HG02852 (cell line): Measurements from ENCODE around the gene TACSTD2.
"Not testable (repeated sequence)": the region's sequence is repeated elsewhere in the genome, so short reads cannot be mapped to it uniquely, and the experiment has no call there.

Experiments used
- ATAC-seq: cut with Tn5 transposase; IDR thresholded peaks from one replicate; pipeline ENCODE4 v1.9.1; 2021; ENCODE audit warnings: mild to moderate bottlenecking, moderate library complexity; ENCODE audit not compliant: unreplicated experiment

TACSTD2 gene, protein sequence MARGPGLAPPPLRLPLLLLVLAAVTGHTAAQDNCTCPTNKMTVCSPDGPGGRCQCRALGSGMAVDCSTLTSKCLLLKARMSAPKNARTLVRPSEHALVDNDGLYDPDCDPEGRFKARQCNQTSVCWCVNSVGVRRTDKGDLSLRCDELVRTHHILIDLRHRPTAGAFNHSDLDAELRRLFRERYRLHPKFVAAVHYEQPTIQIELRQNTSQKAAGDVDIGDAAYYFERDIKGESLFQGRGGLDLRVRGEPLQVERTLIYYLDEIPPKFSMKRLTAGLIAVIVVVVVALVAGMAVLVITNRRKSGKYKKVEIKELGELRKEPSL

DNA sequence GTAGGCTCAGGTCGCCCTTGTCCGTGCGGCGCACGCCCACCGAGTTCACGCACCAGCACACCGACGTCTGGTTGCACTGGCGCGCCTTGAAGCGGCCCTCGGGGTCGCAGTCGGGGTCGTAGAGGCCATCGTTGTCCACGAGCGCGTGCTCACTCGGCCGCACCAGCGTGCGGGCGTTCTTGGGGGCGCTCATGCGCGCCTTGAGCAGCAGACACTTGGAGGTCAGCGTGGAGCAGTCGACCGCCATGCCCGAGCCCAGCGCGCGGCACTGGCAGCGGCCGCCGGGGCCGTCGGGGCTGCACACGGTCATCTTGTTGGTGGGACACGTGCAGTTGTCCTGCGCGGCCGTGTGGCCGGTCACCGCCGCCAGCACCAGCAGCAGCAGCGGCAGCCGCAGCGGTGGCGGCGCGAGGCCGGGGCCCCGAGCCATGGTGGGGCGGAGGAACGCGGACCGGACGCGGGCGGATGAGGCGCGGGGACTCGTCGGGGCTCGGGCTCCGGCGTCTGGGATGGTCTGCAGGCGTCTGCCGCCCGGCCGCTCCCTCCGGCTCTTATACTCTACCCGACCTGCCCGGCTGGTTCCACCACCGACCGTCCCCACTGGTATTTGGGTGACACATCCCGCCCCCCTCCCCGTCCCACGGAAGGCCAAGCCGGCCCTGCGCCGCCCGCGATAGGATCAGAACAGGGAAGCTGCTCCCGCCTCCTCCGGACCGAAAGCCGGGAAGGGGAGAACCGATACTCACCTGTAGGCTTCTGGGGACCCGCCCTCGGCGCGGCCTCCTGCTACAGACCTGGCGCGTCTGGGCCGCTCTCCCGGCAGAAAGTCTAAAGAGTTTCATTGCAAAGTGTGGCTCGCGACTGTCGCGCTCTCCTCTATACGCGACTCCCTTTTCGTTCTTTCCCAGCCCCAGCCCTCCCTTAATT is at the start of gene TACSTD2:
TSS of gene TACSTD2 (minus strand) at position 526 of the 927 bp plus-strand sequence. CDS start at position 430, 96 bp downstream.
- ATAC-seq, result no peak

DNA sequence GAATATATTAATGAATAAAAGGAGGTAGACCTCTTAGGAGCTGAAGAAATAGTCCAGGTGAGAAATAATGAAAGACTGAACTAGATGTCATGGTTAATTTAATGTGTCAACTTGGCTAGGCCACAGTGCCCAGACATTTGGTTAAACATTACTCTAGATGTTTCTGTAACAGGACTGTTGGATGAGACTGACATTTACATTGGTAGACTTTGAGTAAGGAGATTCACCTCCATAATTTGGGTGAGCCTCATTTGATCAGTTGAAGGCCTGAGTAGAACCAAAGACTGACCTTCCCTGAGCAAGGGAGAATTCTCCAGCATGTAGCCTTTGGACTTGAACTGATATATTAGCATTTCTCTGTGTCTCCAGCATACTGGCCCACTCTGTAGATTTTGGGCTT is 49.2 kb upstream of the TACSTD2 start:
- no peak for ATAC-seq

DNA sequence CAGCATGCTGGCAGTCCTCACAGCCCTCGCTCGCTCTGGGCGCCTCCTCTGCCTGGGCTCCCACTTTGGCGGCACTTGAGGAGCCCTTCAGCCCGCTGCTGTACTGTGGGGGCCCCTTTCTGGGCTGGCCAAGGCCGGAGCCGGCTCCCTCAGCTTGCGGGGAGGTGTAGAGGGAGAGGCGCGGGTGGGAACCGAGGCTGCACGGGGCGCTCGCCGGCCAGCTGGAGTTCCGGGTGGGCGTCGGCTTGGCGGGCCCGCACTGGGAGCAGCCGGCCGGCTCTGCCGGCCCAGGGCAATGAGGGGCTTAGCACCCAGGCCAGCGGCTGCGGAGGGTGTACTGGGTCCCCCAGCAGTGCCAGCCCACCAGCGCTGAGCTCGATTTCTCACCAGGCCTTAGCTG is 46.2 kb upstream of the TACSTD2 start:
- ATAC-seq, result not testable (repeated sequence)

DNA sequence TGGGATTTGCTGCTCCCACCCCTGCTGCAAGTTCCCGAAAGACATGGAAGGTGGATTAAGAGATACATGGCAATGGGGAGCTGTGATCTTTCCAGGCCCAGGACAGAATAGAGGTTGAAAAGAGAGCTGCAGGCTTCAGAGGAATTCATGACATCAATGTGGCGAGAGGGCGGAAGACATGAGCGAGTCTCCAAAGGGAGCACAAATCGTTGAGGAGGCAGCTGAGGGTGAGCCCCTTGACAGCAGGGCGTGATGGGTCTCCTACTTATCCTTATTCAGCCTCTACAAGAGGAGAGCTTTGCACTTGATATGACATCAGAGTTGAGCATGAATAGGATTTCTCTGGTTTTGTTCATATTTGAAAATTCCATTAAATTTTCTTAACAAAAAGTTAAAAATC is 45.5 kb upstream of the TACSTD2 start:
- ATAC-seq, result no peak

DNA sequence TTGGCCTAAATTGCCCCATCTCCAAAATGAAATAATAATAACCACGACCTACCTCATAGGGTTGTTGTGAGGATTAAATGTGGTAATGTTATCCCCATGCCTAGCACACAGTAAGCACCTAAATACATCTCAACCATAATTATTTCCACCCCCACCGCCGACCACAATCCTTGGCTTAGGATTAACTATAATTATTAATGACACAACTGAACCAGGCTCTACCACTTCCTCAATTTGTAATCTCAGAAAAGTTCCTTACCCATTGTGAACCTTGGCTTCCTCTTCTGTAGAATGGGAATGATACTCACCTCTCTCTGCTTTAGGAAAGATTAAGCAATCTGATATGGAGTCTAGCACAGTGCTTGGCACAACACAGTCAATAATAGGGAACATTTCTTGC is 44.3 kb upstream of the TACSTD2 start:
- ATAC-seq, result no peak

DNA sequence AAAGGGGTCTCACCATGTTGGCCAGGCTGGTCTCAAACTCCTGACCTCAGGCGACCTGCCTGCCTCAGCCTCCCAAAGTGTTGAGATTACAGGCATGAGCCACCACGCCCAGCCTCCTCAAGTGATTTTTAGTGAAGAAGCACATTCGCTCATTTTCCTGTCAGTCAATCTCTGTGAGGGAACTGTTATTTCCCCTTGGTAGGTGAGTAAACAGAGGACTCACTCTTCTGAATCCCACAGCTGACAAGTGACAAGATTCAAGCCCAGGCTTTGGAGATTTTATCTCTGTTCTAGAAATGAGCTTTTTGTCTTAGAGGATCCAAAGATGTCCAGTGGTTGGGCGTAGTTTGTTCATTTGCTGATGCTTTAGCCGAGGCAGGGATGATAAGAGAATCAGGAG is 43.9 kb upstream of the TACSTD2 start:
- ATAC-seq, result peak; percentile 47

DNA sequence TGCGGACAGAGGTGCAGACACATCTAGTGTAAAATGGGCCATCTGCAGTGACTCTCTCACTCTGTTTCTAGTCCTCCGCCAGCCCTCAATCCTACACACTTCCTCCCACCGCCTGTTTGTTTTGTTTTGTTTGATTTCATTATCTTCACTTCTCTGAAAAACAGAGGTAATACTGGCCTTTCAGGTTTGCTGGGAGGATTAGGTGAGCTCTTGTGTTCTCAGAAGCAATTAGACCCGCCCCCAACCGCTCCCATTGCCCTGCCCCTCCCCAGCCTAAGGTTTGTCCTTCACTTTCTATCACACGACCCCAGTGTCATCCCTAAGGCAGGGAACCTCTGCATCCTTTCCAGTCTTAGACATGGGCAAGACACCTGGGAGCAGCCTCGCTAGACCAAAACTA is 43.2 kb upstream of the TACSTD2 start:
- ATAC-seq, result no peak

DNA sequence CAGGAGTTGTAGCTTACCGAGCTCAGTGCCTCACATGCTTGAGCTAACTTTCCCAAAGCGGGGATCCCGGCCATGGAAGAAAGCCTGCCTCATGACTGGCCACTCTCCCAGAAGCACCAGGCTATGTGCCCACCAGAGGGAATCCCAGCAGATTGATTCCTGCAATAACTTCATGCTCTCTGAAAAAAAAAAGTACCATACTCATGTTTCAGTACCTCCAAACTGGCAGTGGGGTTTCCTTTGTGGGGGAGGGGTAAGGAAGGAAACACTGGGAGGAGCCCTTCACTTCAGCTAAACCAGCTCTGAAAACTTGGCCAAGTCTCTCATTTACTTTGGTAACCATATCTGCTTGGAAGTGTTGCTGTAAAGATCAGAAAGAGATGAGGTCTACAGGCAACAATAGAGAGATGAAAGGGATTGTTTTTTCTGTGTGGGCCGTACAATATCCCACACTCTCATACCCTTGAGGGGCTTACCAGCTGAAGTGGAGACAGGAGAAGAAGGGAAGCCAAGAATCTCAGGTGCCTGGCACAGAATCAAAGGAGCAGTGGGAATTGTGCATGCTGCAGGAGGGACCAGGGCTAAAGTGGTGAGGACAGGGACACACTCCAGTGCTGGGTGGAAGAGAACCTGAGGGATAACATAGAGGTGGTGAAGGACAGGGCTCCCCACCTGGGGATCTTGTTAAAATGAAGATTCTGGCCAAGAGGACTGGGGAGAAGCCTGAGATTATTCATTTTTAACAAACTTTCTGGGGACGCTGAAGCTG is 42.4 kb upstream of the TACSTD2 start:
- no peak for ATAC-seq

DNA sequence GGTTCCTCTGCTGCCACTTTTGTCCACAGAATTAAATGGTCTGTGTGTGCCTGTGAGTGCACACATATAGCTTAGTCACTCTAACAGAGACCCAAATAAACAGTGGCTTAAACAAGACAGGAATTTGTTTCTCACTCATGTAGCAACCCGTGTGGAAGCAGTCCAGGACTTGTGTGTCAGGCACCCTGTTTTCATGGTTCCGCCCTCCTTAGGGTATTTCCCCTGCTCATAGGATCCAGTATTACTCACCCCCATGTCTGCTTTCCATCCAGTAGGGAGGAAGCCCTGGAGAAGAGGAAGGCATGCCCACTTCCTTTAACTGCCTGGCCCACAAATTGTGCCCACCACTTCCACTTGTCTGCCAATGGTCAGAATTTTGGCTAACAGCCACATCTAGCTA is 41.3 kb upstream of the TACSTD2 start:
- no peak for ATAC-seq

DNA sequence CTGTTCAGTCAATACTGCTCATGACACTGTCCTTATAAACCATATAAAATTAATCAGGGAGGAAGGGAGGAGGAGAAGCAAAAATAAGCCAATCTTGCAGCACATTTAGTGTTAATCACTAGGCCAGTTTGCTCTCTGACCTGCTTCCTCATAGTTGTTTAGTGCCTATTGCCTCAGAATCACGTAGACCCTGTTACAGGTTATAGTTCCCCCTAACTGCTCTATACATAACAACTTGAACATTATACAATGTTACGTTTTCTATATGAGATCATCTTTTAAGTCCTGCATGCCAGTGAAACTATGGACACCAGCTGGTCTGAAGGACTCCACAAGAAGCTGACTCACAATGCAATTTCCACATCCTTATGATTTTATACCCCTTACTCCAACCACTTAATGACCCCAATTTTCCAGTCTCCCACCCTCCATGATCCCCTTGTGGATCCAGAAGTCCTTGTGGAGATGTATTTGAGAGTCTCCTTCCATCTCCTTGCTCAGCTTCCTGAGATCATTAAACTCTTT is 34.9 kb upstream of the TACSTD2 start:
- ATAC-seq, result no peak

DNA sequence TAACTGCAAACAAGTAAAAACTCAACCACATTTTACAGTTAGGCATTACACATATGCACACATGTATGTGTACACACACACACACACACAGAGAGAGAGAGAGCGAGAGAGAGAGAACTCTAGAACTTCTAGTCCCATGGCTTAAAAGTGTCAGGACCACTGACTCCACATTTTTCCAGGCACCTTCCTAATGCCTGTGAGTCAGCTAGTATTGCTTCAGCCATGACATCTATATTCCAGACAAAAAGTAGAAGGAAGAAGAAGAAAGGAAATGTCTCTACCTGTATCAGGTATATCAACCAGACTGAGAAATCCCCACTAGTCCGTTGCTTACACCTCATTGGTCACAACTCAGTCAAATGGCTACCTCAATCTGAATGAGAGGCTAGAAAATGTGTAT is 31.9 kb upstream of the TACSTD2 start:
- no peak for ATAC-seq

DNA sequence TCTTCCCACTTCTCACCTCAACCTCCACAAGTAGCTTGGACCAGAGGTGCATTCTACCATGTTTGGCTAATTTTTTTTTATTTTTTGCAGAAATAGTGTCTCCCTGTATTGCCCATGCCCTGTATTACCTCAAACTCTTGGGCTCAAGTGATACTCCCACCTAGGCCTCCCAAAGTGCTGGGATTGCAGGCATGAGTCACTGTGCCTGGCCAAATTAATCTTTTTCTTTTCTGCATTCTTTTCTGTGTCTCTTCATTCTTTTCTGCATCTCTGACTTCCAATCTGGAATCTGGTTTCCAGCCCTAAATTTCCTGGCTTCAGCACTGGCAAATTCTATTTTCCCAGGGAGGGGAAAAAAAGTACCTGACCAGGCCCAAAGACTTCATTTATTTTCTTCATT is 31.2 kb upstream of the TACSTD2 start:
- ATAC-seq, result no peak

DNA sequence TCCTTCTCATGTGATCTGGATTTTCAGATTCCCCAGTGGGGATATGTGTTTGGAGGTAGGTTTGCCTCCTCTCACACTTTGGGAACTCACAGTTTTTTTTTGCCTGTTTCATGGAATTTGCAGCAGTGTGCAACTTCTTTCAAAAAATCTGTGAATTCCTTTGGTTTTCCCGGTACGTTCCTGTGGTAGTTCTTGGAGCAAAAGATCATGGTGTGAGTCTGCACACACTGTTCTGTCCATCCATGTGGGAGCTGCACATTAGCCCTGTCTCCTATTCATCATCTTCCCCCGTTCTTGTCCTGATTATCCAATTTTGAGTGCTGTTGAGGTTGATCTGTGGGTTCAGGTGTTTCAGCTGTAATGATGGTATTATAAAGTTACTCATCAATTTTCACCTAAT is 30.3 kb upstream of the TACSTD2 start:
- no peak for ATAC-seq

DNA sequence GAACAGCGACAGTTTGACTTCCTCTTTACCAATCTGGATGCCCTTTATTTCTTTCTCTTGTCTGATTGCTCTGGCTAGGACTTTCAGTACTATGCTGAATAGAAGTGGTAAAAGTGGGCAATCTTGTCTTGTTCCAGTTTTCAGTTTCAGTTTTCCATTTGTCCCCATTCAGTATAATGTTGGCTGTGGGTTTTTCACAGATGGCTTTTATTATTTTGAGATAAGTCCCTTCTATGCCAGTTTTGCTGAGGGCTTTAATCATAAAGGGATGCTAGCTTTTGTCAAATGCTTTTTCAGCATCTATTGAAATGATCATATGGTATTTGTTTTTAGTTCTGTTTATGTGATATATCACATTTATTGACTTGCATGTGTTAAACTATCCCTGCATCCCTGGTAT is 24.9 kb upstream of the TACSTD2 start:
- not testable (repeated sequence) for ATAC-seq

DNA sequence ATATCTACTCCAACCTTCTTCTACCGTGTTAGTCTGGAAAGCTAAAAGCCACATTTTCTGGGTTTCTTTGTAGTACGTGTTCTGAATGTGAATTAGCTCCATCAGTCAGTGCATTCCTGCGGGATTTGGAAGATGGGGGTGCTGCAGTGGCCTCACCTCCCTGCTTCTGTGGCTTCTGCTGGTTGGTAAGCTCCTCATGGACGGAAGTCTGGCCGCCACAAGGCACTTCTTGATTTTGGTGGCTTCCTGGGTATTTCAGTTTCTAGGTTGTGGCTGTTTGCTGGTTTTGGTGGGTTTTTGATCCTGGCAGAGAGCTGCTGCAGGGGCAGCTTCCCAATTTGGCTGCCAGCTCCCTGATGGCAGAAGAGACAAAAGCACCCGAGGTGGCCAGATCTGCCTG is 20.9 kb upstream of the TACSTD2 start:
- no peak for ATAC-seq

DNA sequence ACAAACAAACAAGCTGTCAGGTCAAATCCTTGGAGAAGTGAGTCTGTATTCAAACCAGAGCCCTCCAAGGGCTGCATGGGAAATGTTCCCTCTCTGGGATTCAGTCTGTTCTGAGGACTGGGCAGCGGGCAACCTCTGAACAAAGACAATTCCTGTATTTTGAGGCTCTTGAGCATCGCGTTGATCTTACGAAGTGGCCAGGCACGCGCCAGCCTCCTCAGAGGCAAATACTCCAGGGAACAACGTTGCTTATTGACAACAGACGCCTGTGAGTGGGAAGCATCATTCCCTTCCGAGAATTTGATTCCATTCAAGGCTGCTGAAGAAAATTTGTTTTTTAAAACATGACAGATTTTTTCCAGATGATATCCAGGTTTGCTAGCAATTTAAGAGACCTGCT is 20.0 kb upstream of the TACSTD2 start:
- no peak for ATAC-seq

DNA sequence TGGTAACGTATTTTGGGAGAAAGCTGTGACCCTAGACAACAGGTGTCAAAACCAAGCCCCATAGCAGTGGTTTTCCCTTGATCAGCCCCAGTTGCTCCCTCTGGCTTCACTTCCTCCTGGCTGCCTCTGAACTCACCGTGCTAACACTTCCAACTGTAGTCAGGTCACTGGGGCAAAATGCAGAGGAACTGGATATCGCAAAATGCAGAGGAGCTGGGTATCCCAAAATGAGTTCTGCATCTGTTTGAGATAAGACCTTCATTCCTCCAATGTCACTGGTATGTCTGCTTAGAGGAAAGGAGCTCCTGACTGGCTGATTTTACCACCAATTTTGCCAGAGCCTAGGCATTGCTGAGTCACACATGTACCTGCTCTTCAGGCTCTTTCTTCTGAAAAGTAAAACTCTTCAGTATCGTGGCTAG is 19.6 kb upstream of the TACSTD2 start:
- no peak for ATAC-seq

DNA sequence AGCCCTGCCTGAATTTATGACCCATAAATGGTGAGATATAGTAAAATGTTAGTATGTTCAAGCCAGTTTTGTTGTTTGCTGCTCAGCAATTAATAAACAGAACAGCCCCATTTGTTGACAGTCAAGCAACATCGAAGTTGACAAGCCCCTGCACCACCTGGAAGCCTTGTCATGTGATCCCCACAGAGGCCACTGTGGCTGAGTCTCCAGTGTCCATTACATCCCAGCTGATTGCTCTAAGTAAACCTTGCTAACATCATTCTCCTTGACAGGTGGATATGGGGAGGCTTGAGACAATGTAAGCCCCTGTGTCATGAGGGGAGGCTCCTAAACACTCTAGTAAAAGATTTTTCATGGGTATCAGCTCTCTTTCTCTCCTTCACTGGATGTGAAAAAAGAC is 17.5 kb upstream of the TACSTD2 start:
- ATAC-seq, result no peak

DNA sequence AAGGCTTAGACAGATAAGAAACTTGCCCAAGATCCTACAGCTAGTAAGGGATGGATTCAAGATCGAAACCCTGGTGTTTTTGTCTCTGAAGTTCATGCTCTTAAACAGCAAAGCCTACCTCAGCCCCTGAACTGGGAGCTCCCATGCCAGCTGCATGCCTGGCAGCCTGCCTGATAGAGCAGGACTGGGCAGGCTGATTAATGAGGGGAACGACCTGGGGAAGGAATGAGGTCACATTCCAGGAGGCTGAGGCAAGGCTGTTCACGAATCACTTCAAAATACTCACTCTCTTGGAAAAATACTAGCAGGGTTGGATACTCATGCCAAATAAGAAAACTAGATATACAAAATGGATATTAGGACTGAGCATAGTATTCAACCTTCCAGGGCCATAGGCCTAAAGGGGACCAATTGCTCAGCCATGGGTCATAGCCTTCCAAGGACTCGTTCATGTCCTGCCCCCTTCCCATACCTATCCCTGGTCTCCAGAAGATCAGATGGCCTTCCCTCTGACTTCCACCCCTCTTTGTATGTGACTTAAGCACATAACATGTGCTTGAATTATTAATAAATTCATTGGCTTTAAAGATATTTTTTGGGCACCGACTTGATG is 15.6 kb upstream of the TACSTD2 start:
- ATAC-seq, result no peak

DNA sequence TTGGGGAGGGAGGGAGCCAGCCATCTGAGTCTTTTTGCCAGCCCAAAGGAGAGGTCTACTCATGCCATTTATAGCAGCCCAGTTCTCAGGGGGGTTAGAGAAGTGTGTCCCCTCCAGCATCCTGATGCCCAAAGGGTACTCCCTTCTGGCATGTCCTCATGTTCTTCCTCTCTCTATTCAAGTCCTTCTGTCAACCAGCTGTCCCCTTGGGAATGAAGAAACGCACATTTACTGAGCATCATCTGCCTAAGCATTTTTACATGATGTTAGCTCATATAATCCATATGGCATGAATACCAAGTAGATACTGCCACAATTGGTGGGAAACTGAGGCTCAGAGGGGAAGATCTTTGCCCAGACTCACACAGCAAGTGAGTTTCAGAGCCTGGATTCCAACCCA is 14.8 kb upstream of the TACSTD2 start:
- no peak for ATAC-seq

DNA sequence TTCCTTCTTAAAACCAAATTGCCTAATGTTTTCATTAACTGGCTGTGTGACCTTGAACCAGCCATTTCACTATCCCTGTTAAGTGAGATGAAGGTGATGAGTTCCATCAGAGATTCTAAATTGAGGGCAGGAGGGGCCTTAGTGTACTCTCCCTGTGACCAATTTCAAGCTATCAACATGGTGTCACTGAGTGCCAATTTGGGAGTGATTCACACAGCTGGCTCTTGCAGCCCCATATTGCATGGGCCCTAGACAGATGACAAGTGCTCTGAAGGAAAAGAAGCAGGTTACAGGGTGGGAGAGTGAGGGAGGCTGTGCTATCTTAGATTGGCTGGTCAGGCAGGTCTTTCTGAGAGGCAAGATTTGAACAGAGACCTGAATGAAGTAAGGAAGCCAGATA is 13.0 kb upstream of the TACSTD2 start:
- ATAC-seq, result no peak
